Mesothelial cell of epicardium (in vitro differentiated cells): ENCODE results near the gene FES. TPM values are rescaled to one million over a fixed set of nuclear protein-coding genes. Genes with fewer than 3 reads are reported as not detected.

ENCODE experiments used
- DNase-seq, 2 experiments: peaks; one replicate each; pipeline ENCODE4 v3.0.0; 2021; ENCODE audit warnings: low spot score in 2 of 2; ENCODE audit not compliant: unreplicated experiment in 2 of 2
- H3K27ac Mint-ChIP-seq: 2 replicates; pipeline ENCODE4 v1.8.0; 2021; ENCODE audit warnings: mixed read lengths
- H3K27me3 Mint-ChIP-seq: 2 replicates; pipeline ENCODE4 v1.8.0; 2021; ENCODE audit warnings: low read depth, mixed read lengths
- H3K36me3 Mint-ChIP-seq: 2 replicates; pipeline ENCODE4 v1.8.0; 2021; ENCODE audit warnings: mixed read lengths
- H3K4me1 Mint-ChIP-seq: 2 replicates; pipeline ENCODE4 v1.8.0; 2021; ENCODE audit warnings: mixed read lengths
- H3K4me3 Mint-ChIP-seq: 2 replicates; pipeline ENCODE4 v1.8.0; 2021; ENCODE audit warnings: mild to moderate bottlenecking, moderate library complexity, mixed read lengths
- H3K9me3 Mint-ChIP-seq: 2 replicates; pipeline ENCODE4 v1.8.0; 2021; ENCODE audit warnings: mixed read lengths
- total RNA-seq: library from RNA; stranded (reverse); gene quantifications from 3 replicates; pipeline ENCODE4 v1.2.1, GENCODE V29; 2021
- TF ChIP-seq, protein P1 (sequence below): fragments of 200-600 bp; sonication (generic); IDR thresholded peaks from one replicate; pipeline ENCODE4 v1.5.0; 2021; ENCODE audit warnings: antibody characterized with exemption; ENCODE audit not compliant: unreplicated experiment

Gene FES
- total RNA-seq, 1 donor from 2014 or later, result 32.6 TPM

- Mint-ChIP-seq H3K4me1 (peaks cover 1% of the 10 kb centered on the region), H3K4me3 (no peak overlapping the region), H3K9me3 (no peaks in the 10 kb centered on the region), H3K36me3 (peaks cover 21% of the 10 kb centered on the region), H3K27me3 (no peaks in the 10 kb centered on the region), H3K27ac (no peak overlapping the region)
- no peak for DNase-seq
- TF ChIP-seq, protein P1, sequence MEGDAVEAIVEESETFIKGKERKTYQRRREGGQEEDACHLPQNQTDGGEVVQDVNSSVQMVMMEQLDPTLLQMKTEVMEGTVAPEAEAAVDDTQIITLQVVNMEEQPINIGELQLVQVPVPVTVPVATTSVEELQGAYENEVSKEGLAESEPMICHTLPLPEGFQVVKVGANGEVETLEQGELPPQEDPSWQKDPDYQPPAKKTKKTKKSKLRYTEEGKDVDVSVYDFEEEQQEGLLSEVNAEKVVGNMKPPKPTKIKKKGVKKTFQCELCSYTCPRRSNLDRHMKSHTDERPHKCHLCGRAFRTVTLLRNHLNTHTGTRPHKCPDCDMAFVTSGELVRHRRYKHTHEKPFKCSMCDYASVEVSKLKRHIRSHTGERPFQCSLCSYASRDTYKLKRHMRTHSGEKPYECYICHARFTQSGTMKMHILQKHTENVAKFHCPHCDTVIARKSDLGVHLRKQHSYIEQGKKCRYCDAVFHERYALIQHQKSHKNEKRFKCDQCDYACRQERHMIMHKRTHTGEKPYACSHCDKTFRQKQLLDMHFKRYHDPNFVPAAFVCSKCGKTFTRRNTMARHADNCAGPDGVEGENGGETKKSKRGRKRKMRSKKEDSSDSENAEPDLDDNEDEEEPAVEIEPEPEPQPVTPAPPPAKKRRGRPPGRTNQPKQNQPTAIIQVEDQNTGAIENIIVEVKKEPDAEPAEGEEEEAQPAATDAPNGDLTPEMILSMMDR, result no peak
Measured at GRCh38 chr15:90909976-90910375, 25.7 kb downstream of the FES start.

- no peak for DNase-seq
- no peaks in the 10 kb centered on the region for H3K4me1 Mint-ChIP-seq
- no peaks in the 10 kb centered on the region for H3K9me3 Mint-ChIP-seq
- TF ChIP-seq, protein P1, result no peak
- H3K27me3 Mint-ChIP-seq, result no peaks in the 10 kb centered on the region
- no peak overlapping the region for H3K4me3 Mint-ChIP-seq
- peaks cover 21% of the 10 kb centered on the region for H3K36me3 Mint-ChIP-seq
- no peak overlapping the region for H3K27ac Mint-ChIP-seq
Measured at GRCh38 chr15:90910441-90911301, 26.4 kb downstream of the FES start.

DNA sequence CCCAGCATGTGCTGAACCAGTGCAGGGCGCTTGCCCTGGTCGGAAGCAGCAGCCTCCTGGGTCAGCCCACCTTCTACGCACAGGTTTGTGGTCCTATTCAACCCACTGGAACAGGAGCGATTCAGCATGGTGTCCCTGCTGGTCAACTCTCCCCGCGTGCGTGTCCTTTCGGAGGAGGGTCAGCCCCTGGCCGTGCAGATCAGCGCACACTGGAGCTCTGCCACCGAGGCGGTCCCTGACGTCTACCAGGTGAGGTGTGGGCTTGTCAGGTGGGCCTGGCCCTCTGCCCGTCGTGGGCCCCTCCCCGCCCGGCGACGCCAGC is 27.0 kb downstream of the FES start:
- Mint-ChIP-seq H3K36me3 (peaks cover 15% of the 10 kb centered on the region), H3K9me3 (no peaks in the 10 kb centered on the region), H3K4me1 (no peaks in the 10 kb centered on the region), H3K4me3 (no peak overlapping the region), H3K27me3 (no peaks in the 10 kb centered on the region), H3K27ac (no peak overlapping the region)
- DNase-seq, result no peak
- TF ChIP-seq, protein P1, result no peak

GRCh38 chr15:90911906-90912769 is 27.8 kb downstream of the FES start:
- TF ChIP-seq, protein P1, result no peak
- Mint-ChIP-seq H3K27ac (no peak overlapping the region), H3K4me3 (no peak overlapping the region), H3K9me3 (no peaks in the 10 kb centered on the region), H3K4me1 (no peaks in the 10 kb centered on the region), H3K36me3 (peaks cover 21% of the 10 kb centered on the region), H3K27me3 (no peaks in the 10 kb centered on the region)
- DNase-seq, result no peak

DNA sequence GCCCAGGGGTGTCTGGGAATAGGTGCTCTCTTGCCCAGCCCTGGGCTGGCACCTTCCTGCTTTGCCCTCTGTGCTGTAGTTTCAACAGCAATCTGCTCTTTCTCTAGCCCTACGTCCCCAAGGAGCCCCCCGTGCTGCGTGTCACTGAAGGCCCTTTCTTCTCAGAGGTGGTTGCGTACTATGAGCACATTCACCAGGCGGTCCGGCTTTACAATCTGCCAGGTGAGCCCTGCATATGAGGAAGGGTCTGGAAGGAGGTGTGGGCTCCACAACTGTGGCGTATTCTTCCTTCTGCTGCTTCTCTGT is 28.4 kb downstream of the FES start:
- TF ChIP-seq, protein P1, result no peak
- Mint-ChIP-seq H3K36me3 (peaks cover 24% of the 10 kb centered on the region), H3K4me1 (no peaks in the 10 kb centered on the region), H3K27ac (no peak overlapping the region), H3K27me3 (no peaks in the 10 kb centered on the region), H3K9me3 (no peaks in the 10 kb centered on the region), H3K4me3 (no peak overlapping the region)
- no peak for DNase-seq
